ENCODE measurements around the gene CCDC68. TPM values are rescaled to one million over a fixed set of nuclear protein-coding genes. Genes with fewer than 3 reads are reported as not detected.

The CCDC68 gene
- total RNA-seq = 2.5 and 4.5 TPM in 2 replicates

DNA sequence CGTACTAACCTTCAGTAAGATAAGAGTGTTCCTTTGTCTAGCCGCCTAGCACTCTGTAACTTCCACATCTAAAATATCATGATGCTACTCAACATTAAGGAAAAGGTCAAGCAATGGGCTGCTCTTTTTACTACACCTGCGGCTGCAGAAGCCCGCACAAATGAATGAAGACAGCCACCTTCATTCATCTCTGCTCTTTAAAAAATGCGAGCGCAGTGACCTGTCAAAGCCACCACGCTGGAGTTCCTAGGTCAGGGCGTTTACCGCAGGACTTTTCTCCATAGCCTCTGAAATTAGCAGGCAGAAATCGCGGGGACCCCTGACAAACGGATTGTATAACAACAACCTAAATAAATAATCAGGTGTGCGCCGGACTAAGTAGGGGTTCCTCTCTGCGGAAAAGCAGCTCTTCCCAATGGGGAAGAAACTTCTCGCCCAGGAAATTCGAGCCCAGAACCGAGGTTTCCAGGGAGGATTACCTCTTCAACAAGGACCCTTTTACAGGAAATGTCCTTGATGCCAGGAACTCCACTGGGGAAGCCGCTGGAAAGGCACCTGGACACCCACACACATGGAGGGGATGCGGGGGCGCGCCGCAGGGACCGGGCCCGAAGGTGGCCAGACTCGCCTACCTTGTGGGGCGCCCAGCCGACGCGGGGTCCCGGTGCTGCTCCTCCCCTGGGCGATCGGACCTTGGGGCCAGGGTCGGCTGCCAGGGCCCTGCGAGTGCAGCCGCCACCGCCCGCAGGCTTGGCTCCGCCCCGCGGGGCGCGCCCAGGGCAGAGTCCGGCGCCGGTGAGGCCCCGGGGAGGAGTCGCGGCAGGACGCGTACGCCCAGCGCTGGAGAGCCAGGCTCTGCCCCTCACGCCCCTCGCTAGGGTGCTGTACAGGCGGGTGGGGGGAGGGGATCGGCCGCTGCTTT lies at the start of gene CCDC68:
Gene CCDC68 (minus strand): TSS at position 758 of the 922 bp plus-strand sequence. CDS start 16,670 bp downstream, outside the sequence.

Other genes starting within 250 kb of the CCDC68 start
- 0.93 and 1.9 TPM in 2 replicates for gene RAB27B, start 131.0 kb downstream of the CCDC68 start, total RNA-seq